AG10803 (cell line): Measurements from ENCODE around the gene BTG3.

Experiments used
- DNase-seq: peaks from one replicate; pipeline ENCODE4 v3.0.0; 2010; ENCODE audit warnings: low read depth
- H3K4me3 ChIP-seq: 2 replicates; pipeline ENCODE4 v1.5.1; 2011; ENCODE audit warnings: mild to moderate bottlenecking, low read length, control low read depth
- TF ChIP-seq, protein P1 (sequence below): conservative IDR thresholded peaks from 2 replicates; pipeline ENCODE4 v1.5.1; 2011; ENCODE audit warnings: mild to moderate bottlenecking, low read length, control low read depth, inconsistent platforms

BTG3 gene

GRCh38 chr21:17612565-17613241 is at the start of gene BTG3:
Gene BTG3, minus strand, starts transcription at chr21:17612901. Its CDS starts 3,757 bp downstream, at chr21:17609144.
- H3K4me3 ChIP-seq: peak within 1 kb of the TSS; percentile 73
- TF ChIP-seq, protein P1, sequence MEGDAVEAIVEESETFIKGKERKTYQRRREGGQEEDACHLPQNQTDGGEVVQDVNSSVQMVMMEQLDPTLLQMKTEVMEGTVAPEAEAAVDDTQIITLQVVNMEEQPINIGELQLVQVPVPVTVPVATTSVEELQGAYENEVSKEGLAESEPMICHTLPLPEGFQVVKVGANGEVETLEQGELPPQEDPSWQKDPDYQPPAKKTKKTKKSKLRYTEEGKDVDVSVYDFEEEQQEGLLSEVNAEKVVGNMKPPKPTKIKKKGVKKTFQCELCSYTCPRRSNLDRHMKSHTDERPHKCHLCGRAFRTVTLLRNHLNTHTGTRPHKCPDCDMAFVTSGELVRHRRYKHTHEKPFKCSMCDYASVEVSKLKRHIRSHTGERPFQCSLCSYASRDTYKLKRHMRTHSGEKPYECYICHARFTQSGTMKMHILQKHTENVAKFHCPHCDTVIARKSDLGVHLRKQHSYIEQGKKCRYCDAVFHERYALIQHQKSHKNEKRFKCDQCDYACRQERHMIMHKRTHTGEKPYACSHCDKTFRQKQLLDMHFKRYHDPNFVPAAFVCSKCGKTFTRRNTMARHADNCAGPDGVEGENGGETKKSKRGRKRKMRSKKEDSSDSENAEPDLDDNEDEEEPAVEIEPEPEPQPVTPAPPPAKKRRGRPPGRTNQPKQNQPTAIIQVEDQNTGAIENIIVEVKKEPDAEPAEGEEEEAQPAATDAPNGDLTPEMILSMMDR: no peak
- DNase-seq: peak; percentile 79

DNA sequence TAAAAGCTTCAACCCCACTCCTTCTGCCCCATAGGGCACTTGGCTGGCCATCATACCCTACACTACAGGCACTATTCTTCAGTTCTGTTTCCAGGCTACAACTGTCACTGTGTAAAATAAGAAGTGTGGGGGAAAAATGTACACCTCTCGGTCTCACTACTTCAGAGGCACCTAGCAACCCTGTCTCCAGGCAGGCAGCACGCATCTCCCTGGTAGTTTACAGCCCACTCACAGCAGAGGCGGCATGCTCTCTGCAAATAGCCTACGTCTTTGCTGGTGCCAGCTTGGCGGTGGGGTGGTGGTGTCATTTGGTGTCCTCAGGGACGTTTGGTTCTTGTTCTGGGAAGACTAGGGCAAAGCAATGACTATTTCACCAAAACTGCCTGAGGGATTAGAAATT is 48.2 kb upstream of the BTG3 start:
- no peak overlapping the region for H3K4me3 ChIP-seq
- TF ChIP-seq, protein P1: no peak
- DNase-seq: no peak

DNA sequence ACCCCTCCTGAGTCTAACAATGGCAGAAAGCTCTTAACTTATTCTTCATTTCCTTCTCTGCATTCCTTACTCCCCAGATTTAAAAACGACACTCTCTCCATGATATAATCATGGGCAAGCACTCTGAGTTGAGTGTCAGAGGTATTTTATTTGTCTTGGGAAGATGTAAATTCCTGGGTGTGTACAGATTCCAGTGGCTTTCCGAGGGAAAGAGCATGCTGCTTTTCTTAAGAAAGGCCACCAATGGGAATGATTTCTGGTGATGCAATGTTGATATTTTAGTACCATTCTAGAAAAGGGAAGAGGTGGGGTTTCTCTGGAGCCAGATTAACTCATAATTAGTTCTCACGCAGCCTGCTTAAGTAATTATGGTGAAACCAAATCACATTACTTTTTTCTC is 47.8 kb upstream of the BTG3 start:
- TF ChIP-seq, protein P1: no peak
- peak; percentile 58 for DNase-seq
- no peak overlapping the region for H3K4me3 ChIP-seq

- DNase-seq: no peak
- TF ChIP-seq, protein P1: no peak
- no peak overlapping the region for H3K4me3 ChIP-seq
Measured at GRCh38 chr21:17658931-17659330, 46.2 kb upstream of the BTG3 start.

- no peak overlapping the region for H3K4me3 ChIP-seq
- no peak for DNase-seq
- TF ChIP-seq, protein P1: no peak
Measured at GRCh38 chr21:17651526-17651925, 38.8 kb upstream of the BTG3 start.

GRCh38 chr21:17650292-17650691 is 37.6 kb upstream of the BTG3 start:
- TF ChIP-seq, protein P1: no peak
- no peak for DNase-seq
- H3K4me3 ChIP-seq: no peak overlapping the region

DNA sequence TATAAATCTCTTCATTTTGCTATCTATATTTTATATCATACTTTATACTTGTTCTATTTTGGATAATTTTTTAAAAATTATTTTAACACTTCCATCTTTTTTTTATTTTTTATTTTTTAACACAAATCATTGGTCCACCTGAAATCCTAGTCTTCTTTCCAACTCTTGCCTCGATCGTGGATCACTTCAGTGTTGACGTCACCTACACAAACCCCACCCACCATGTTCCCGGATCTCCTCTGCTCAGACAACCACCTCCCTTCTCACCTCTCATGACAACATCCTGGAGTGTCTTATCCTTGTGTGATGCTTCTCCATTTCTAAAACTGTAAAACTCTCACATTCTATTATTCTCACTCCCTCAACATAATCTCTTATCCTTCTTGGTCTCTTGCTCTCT is 34.1 kb upstream of the BTG3 start:
- no peak overlapping the region for H3K4me3 ChIP-seq
- TF ChIP-seq, protein P1: no peak
- no peak for DNase-seq
